Adrenal gland (tissue), 5 donors: ENCODE results near the gene RAPH1.

ENCODE experiments used
- CTCF ChIP-seq, 6 experiments: fragments of 450-650 bp in 4 of 6; fragments of 200-600 bp in 2 of 6; sonication (generic) in 1 of 6; IDR thresholded peaks; 1 replicate in 5 of 6; 2 replicates in 1 of 6; pipeline versions ENCODE4 v1.5.1 to v1.8.0; 2016 to 2021; ENCODE audit warnings: antibody characterized with exemption in 6 of 6, mild to moderate bottlenecking in 2 of 6, moderate library complexity in 1 of 6
- POLR2A ChIP-seq, 2 donors: fragments of 450-650 bp; IDR thresholded peaks; one replicate each; pipeline ENCODE4 v1.6.1; 2017; ENCODE audit warnings: antibody characterized with exemption in 2 of 2, mild to moderate bottlenecking in 2 of 2, moderate library complexity in 1 of 2
- donor health status: DM: no; HTN: no; CAD: no.

- TF ChIP-seq CTCF (IDR thresholded peaks at IDR 0.05) (no peak), POLR2A (IDR thresholded peaks at IDR 0.05) (no peak)
These were observed 36.9 kb downstream of the RAPH1 start for GRCh38 chr2:203498161-203498560.
